Endothelial cell of umbilical vein (primary cell): ENCODE measurements around the gene OR8H1. TPM values are rescaled to one million over a fixed set of nuclear protein-coding genes. Genes with fewer than 3 reads are reported as not detected.

Experiments used
- BruUV-seq: library from RNA; stranded (reverse); fragments of 400-500 nt; replicated peaks from 2 replicates; lab custom pipeline; 2021; lab: Mats Ljungman, UMichigan
- CTCF ChIA-PET: fragments of 300-600, 350-600 bp; sonication (Branson Sonifier 250); formaldehyde crosslinking; loops from one replicate; lab custom pipeline; 2021; ENCODE audit warnings: antibody characterized with exemption, inconsistent platforms; lab: Charles Lee
- POLR2A ChIA-PET: fragments of 300-600, 350-600 bp; sonication (Branson Sonifier 250); formaldehyde crosslinking; loops from one replicate; lab custom pipeline; 2021; ENCODE audit warnings: antibody characterized with exemption, inconsistent platforms; lab: Charles Lee
- DNase-seq: peaks from one replicate; pipeline ENCODE4 v3.0.0-alpha.2; 2011; ENCODE audit warnings: low read depth, low spot score
- FAIRE-seq: peaks from 2 replicates; lab custom pipeline; 2011; peaks lifted over from hg19 to GRCh38; lab: Jason Lieb, UNC
- H2AFZ ChIP-seq: 2 replicates; pipeline ENCODE4 v1.6.0; 2012; ENCODE audit warnings: low read depth, low read length, control low read depth, inconsistent platforms
- H3K27ac ChIP-seq: 2 replicates; pipeline ENCODE4 v1.5.1; 2011; ENCODE audit warnings: low read depth, mild to moderate bottlenecking, control low read depth, low read length, moderate library complexity; ENCODE audit not compliant: insufficient read depth
- H3K27me3 ChIP-seq, 2 experiments: 2 replicates each; pipeline versions ENCODE4 v1.6.0 to v1.6.1; 2011; ENCODE audit warnings: low read length in 2 of 2, mixed read lengths in 1 of 2; ENCODE audit not compliant: control insufficient read depth in 2 of 2, insufficient read depth in 2 of 2
- H3K36me3 ChIP-seq, 2 experiments: 2 replicates in 1 of 2; 3 replicates in 1 of 2; pipeline ENCODE4 v1.5.1; 2011; ENCODE audit warnings: low read length in 2 of 2, mild to moderate bottlenecking in 1 of 2, moderate library complexity in 1 of 2; ENCODE audit not compliant: control insufficient read depth in 2 of 2, insufficient read depth in 2 of 2; ENCODE audit errors: extremely low read depth in 1 of 2
- H3K4me1 ChIP-seq: 3 replicates; pipeline ENCODE4 v1.5.1; 2011; ENCODE audit warnings: mild to moderate bottlenecking, low read length; ENCODE audit not compliant: control insufficient read depth, insufficient read depth; ENCODE audit errors: extremely low read depth
- H3K4me2 ChIP-seq: 2 replicates; pipeline ENCODE4 v1.6.1; 2011; ENCODE audit warnings: low read length, control low read depth, mixed read lengths; ENCODE audit not compliant: insufficient read depth
- H3K4me3 ChIP-seq, 3 experiments: fragments of 200-600 bp in 1 of 3; sonication (generic), shearing (Covaris generic) in 1 of 3; replicated peaks in 1 of 3; 2 replicates each; pipeline ENCODE4 v1.5.1; 2011 to 2016; ENCODE audit warnings: control low read depth in 3 of 3, low read length in 3 of 3, mild to moderate bottlenecking in 2 of 3, inconsistent platforms in 1 of 3, low read depth in 1 of 3, moderate library complexity in 1 of 3; ENCODE audit not compliant: insufficient read depth in 1 of 3
- H3K79me2 ChIP-seq: 2 replicates; pipeline ENCODE4 v1.6.0; 2012; ENCODE audit warnings: low read length, inconsistent platforms; ENCODE audit not compliant: control insufficient read depth, insufficient read depth
- H3K9ac ChIP-seq: replicated peaks from 2 replicates; pipeline ENCODE3; 2011; ENCODE audit warnings: low read length, control low read depth; ENCODE audit not compliant: insufficient read depth; ENCODE audit errors: extremely low read depth
- H3K9me1 ChIP-seq: replicated peaks from 3 replicates; pipeline ENCODE4 v1.6.0; 2011; ENCODE audit warnings: mild to moderate bottlenecking, low read length; ENCODE audit not compliant: control insufficient read depth, insufficient read depth; ENCODE audit errors: extremely low read depth
- H3K9me3 ChIP-seq: replicated peaks from 2 replicates; pipeline ENCODE4 v1.5.1; 2012; ENCODE audit warnings: low read length, inconsistent platforms; ENCODE audit not compliant: control insufficient read depth, insufficient read depth
- H4K20me1 ChIP-seq: replicated peaks from 2 replicates; pipeline ENCODE3; 2011; ENCODE audit warnings: mild to moderate bottlenecking, low read length; ENCODE audit not compliant: control insufficient read depth, insufficient read depth; ENCODE audit errors: extremely low read depth
- CTCF ChIP-seq, 2 donors: IDR thresholded peaks; 1 replicate in 1 of 2; 2 replicates in 1 of 2; pipeline ENCODE4 v1.5.1; 2011; ENCODE audit warnings: low read length in 2 of 2, mild to moderate bottlenecking in 2 of 2, moderate library complexity in 2 of 2, control low read depth in 1 of 2, inconsistent platforms in 1 of 2, low read depth in 1 of 2; ENCODE audit not compliant: insufficient read depth in 1 of 2; ENCODE audit errors: extremely low read depth in 1 of 2
- EZH2 ChIP-seq: IDR thresholded peaks from 2 replicates; pipeline ENCODE4 v1.6.1; 2012; ENCODE audit warnings: borderline replicate concordance, low read depth, mild to moderate bottlenecking, moderate library complexity, low read length, inconsistent platforms; ENCODE audit not compliant: severe bottlenecking
- FOS ChIP-seq: IDR thresholded peaks from 2 replicates; pipeline ENCODE4 v1.6.1; 2011; ENCODE audit warnings: mild to moderate bottlenecking, low read length, moderate library complexity, borderline replicate concordance; ENCODE audit not compliant: insufficient read depth
- GATA2 ChIP-seq: IDR thresholded peaks from 2 replicates; pipeline ENCODE4 v1.7.0; 2011; ENCODE audit warnings: low read depth, mild to moderate bottlenecking, moderate library complexity, mixed read lengths, low read length; ENCODE audit not compliant: insufficient read length, insufficient read depth
- JUN ChIP-seq: IDR thresholded peaks from 2 replicates; pipeline ENCODE4 v1.6.1; 2011; ENCODE audit warnings: borderline replicate concordance, low read depth; ENCODE audit not compliant: insufficient read length, insufficient read depth
- MAX ChIP-seq: IDR thresholded peaks from 2 replicates; pipeline ENCODE4 v1.6.1; 2011; ENCODE audit not compliant: insufficient read depth, insufficient read length
- MYC ChIP-seq: IDR thresholded peaks from one replicate; pipeline ENCODE4 v1.6.1; 2011; ENCODE audit warnings: mild to moderate bottlenecking, low read depth, low read length
- POLR2A ChIP-seq: IDR thresholded peaks from 2 replicates; pipeline ENCODE4 v1.6.1; 2012; ENCODE audit warnings: low read depth, mild to moderate bottlenecking, control low read depth, low read length
- POLR2AphosphoS5 ChIP-seq: IDR thresholded peaks from 2 replicates; pipeline ENCODE4 v1.6.1; 2012; ENCODE audit warnings: low read depth, mild to moderate bottlenecking, control low read depth, low read length, moderate library complexity; ENCODE audit not compliant: insufficient read depth
- dilution Hi-C: fragments of 300-500 bp; cut with MboI; formaldehyde crosslinking; loops from one replicate; pipeline ENCODE4 v1.15.0; 2019; ENCODE audit warnings: low sequenced_read_pairs; ENCODE audit not compliant: extremely low pct_ligation_motif_present
- intact Hi-C: fragments of 100-400 bp; cut with micrococcal nuclease; formaldehyde crosslinking; loops from one replicate; pipeline ENCODE4 v1.10.0; 2022
- polyA plus RNA-seq, 4 experiments: library from polyadenylated mRNA; depleted of rRNA in 3 of 4; stranded (reverse) in 3 of 4; unstranded in 1 of 4; fragments of >200 nt; gene quantifications; 2 replicates each; pipeline versions ENCODE4 v1.2.1 to v1.2.3, GENCODE V29; 2011 to 2012; ENCODE audit warnings: missing spikeins in 1 of 4
- total RNA-seq: library from RNA; stranded (reverse); gene quantifications from 2 replicates; pipeline ENCODE4 v1.2.3, GENCODE V29; 2021

OR8H1 gene
- total and polyA plus RNA-seq, 2 donors (not counting 3 experiments of a cell fraction or from before 2014, with no cell fraction given) = not detected

GRCh38 chr11:56296898-56297297 lies 4.8 kb upstream of the OR8H1 start:
- H3K36me3 ChIP-seq = no peaks in the 10 kb centered on the region
- FAIRE-seq (no peak), DNase-seq (no peak)
- H3K9ac ChIP-seq = no peak overlapping the region
- no peaks in the 10 kb centered on the region for H3K79me2 ChIP-seq
- no peak overlapping the region for H2AFZ ChIP-seq
- intact Hi-C loops (no loop called here), dilution Hi-C loops (no loop called here)
- H3K4me2 ChIP-seq = no peak overlapping the region
- TF ChIP-seq JUN (no peak), MYC (no peak), POLR2A (no peak), MAX (no peak), FOS (no peak), POLR2AphosphoS5 (no peak), CTCF (IDR thresholded peaks at IDR 0.05; ENCODE audit: extremely low read depth in 1 of 2, insufficient read depth in 1 of 2, low read depth in 1 of 2, low read length in 2 of 2) (no peak), GATA2 (no peak), EZH2 (no peak)
- H4K20me1 ChIP-seq = no peaks in the 10 kb centered on the region
- peaks cover 2% of the 10 kb centered on the region for H3K9me3 ChIP-seq
- ChIA-PET CTCF (no interaction called here), POLR2A (no interaction called here)
- no peaks in the 10 kb centered on the region for H3K4me1 ChIP-seq
- H3K9me1 ChIP-seq = no peaks in the 10 kb centered on the region
- H3K4me3 ChIP-seq = no peak overlapping the region
- no peaks in the 10 kb centered on the region for H3K27me3 ChIP-seq
- H3K27ac ChIP-seq = no peak overlapping the region
- no TSS peak for BruUV-seq
